ENCODE results near the gene KLHL6.

- no peak for TF ChIP-seq POLR2A (IDR thresholded peaks at IDR 0.05; ENCODE audit: low read length)
- no peak for TF ChIP-seq GATA1 (IDR thresholded peaks at IDR 0.05; ENCODE audit: low read depth, low read length)
Observed at GRCh38 chr3:183524476-183524875, 31.0 kb downstream of the KLHL6 start.

All from erythroblast (primary cell).